ENCODE results near the gene THSD4. TPM values are rescaled to one million over a fixed set of nuclear protein-coding genes. Genes with fewer than 3 reads are reported as not detected.

THSD4 gene
- total RNA-seq, 1 donor from 2014 or later, result 1.6 TPM

GRCh38 chr15:71180986-71181853, 65.9 kb downstream of the THSD4 start:
- DNase-seq (ENCODE audit: low spot score in 2 of 2), result no peak
- no peak for FAIRE-seq

GRCh38 chr15:71182522-71182921, 67.3 kb downstream of the THSD4 start:
- no peak for DNase-seq (ENCODE audit: low spot score in 2 of 2)
- no peak for FAIRE-seq

- DNase-seq (ENCODE audit: low spot score in 2 of 2) (no peak), FAIRE-seq (no peak)
These were observed 67.8 kb downstream of the THSD4 start for GRCh38 chr15:71183063-71183462.

- no peak for DNase-seq (ENCODE audit: low spot score in 2 of 2)
- FAIRE-seq, result no peak
These were observed 70.4 kb downstream of the THSD4 start for GRCh38 chr15:71185706-71186105.

GRCh38 chr15:71186267-71186666, 71.0 kb downstream of the THSD4 start:
- FAIRE-seq (no peak), DNase-seq (ENCODE audit: low spot score in 2 of 2) (no peak)

- FAIRE-seq, result no peak
- no peak for DNase-seq (ENCODE audit: low spot score in 2 of 2)
These were observed 71.8 kb downstream of the THSD4 start for GRCh38 chr15:71187078-71187477.

- FAIRE-seq, result no peak
- DNase-seq (ENCODE audit: low spot score in 2 of 2), result no peak
These were observed 72.3 kb downstream of the THSD4 start for GRCh38 chr15:71187526-71187925.

GRCh38 chr15:71189718-71190117, 74.4 kb downstream of the THSD4 start:
- FAIRE-seq (no peak), DNase-seq (ENCODE audit: low spot score in 2 of 2) (no peak)

- DNase-seq (ENCODE audit: low spot score in 2 of 2) (no peak), FAIRE-seq (no peak)
These were observed 76.0 kb downstream of the THSD4 start for GRCh38 chr15:71191296-71191695.

GRCh38 chr15:71192816-71193215, 77.5 kb downstream of the THSD4 start:
- FAIRE-seq (no peak), DNase-seq (ENCODE audit: low spot score in 2 of 2) (no peak)

GRCh38 chr15:71194286-71194685, 79.0 kb downstream of the THSD4 start:
- DNase-seq (ENCODE audit: low spot score in 2 of 2) (no peak), FAIRE-seq (no peak)

GRCh38 chr15:71195242-71195641, 80.0 kb downstream of the THSD4 start:
- FAIRE-seq, result no peak
- DNase-seq (ENCODE audit: low spot score in 2 of 2), result no peak

- no peak for FAIRE-seq
- no peak for DNase-seq (ENCODE audit: low spot score in 2 of 2)
These were observed 82.3 kb downstream of the THSD4 start for GRCh38 chr15:71197620-71198019.

GRCh38 chr15:71198846-71199245, 83.6 kb downstream of the THSD4 start:
- DNase-seq (ENCODE audit: low spot score in 2 of 2), result no peak
- no peak for FAIRE-seq

- FAIRE-seq (no peak), DNase-seq (ENCODE audit: low spot score in 2 of 2) (no peak)
These were observed 84.4 kb downstream of the THSD4 start for GRCh38 chr15:71199384-71200351.

- DNase-seq (ENCODE audit: low spot score in 2 of 2), result no peak
- no peak for FAIRE-seq
These were observed 86.2 kb downstream of the THSD4 start for GRCh38 chr15:71201477-71201876.

- DNase-seq (ENCODE audit: low spot score in 2 of 2) (no peak), FAIRE-seq (no peak)
These were observed 87.4 kb downstream of the THSD4 start for GRCh38 chr15:71202712-71203111.

- FAIRE-seq, result no peak
- DNase-seq (ENCODE audit: low spot score in 2 of 2), result no peak
These were observed 88.6 kb downstream of the THSD4 start for GRCh38 chr15:71203586-71204474.

GRCh38 chr15:71207141-71207540, 91.9 kb downstream of the THSD4 start:
- no peak for DNase-seq (ENCODE audit: low spot score in 2 of 2)
- no peak for FAIRE-seq

- no peak for FAIRE-seq
- DNase-seq (ENCODE audit: low spot score in 2 of 2), result no peak
These were observed 96.9 kb downstream of the THSD4 start for GRCh38 chr15:71212146-71212545.
